Mesenteric fat pad (tissue), 1 donor: ENCODE measurements around the gene CCDC182. TPM values are rescaled to one million over a fixed set of nuclear protein-coding genes. Genes with fewer than 3 reads are reported as not detected.

Experiments
- DNase-seq: peaks from one replicate; pipeline ENCODE4 v3.0.0-alpha.2; 2020; ENCODE audit warnings: low spot score
- long read RNA-seq: library from polyadenylated mRNA; unstranded; transcript quantifications from one replicate; pipeline ENCODE4 v2.0.0, GENCODE V29; 2020
- total RNA-seq: library from RNA; stranded (reverse); fragmentation: NEBNext Ultra II Directional; extraction: Animal tissue kit (Norgen Biotek cat#: 25700); gene quantifications from one replicate; pipeline ENCODE4 v1.2.1, GENCODE V29; 2021
- donor health status: DM: yes; HTN: yes; CAD: no.

The CCDC182 gene
- not detected for total RNA-seq
- long read RNA-seq, result 0 reads

GRCh38 chr17:57745242-57745641, at the start of gene CCDC182:
Gene CCDC182, minus strand, starts transcription at chr17:57745299. Its CDS starts 27 bp downstream, at chr17:57745272.
- DNase-seq, result no peak

DNA sequence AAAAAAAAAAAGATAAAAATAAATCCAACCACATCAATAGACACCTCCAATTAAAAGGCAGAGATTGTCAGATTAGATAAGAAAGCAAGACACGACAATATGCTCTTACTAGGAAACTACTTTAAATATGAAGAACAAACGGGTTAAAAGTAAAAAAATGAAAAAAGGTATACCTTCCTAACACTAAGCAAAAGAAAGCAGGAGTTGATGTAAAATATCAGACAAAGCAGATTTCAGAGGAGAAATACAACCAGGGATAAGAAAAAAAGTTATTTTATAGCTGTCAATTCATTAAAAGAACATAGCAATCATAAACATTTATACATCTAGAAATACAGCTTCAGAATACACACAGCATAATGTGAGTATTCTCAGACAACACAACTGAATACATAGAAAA, 49.7 kb upstream of the CCDC182 start:
- no peak for DNase-seq

DNA sequence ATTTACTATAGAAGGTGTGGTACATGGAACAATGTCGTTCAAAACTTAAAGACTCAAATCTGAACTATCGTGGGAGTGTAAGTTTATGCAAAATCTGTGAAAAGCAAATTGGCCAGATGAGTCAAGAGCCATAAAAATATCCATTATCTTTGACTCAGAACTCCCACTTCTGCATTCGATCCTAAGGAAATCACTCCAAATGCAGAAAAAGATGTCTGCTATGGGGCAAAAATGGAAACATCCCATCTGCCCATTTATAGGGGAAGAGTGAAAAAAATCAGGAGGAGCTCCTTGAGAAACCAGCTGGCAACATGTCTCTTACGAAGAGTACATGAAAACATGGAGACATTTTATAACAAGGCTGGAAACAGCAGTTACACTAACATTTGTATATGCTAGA, 43.6 kb upstream of the CCDC182 start:
- no peak for DNase-seq

- DNase-seq, result no peak
Observed at GRCh38 chr17:57785022-57785421, 39.9 kb upstream of the CCDC182 start.

DNA sequence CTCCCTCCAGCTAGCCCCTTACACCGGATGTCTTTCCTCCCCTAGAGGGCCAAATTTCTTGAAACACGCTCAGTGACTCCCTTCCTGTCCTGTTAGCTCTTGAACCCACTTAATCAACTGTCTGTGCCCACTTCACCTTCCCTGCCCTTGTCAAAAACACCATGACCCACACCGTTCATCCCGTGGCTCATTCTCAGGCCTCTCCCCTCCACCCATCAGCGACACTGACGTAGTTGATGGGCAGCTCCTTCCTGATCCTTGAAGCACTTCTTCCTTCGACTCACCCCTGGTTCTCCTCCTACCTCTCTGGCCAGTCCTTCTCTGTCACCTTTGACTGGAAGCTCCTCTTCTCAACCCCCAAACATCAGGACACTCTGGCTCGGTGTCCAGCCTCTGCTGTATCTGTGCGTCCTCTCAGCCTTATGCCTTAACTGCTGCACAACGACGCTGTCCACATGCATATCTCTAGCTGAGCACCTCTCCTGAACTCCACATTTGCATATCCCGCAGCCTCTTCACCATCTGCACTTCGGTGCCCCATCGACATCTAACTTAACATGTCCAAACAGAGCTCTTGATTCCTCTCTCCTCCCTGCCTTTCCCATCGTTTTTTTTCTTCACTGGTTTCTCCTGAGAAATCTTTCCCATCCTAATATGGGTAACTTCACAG, 39.3 kb upstream of the CCDC182 start:
- DNase-seq, result no peak

DNA sequence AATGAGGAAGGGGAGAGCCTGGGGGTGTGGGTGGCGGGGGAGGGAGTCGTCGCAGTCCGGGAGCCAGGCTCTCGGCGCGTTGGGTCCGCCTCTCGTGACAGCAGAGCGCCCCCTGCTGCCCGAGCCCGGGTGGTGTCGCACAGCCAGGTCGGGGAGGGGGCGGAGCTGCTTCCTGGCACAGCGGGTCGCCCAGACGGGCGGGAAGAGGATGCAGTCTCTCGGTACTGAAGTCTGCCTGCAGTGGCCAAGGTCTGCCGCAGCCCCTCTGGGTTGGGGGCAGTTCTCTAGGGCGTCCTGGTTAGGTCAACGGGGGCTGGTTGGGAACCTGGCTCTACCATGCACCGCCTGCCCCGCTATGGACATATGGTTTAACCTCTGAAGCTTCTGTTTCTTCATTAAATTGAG, 38.2 kb upstream of the CCDC182 start:
- DNase-seq, result no peak

DNA sequence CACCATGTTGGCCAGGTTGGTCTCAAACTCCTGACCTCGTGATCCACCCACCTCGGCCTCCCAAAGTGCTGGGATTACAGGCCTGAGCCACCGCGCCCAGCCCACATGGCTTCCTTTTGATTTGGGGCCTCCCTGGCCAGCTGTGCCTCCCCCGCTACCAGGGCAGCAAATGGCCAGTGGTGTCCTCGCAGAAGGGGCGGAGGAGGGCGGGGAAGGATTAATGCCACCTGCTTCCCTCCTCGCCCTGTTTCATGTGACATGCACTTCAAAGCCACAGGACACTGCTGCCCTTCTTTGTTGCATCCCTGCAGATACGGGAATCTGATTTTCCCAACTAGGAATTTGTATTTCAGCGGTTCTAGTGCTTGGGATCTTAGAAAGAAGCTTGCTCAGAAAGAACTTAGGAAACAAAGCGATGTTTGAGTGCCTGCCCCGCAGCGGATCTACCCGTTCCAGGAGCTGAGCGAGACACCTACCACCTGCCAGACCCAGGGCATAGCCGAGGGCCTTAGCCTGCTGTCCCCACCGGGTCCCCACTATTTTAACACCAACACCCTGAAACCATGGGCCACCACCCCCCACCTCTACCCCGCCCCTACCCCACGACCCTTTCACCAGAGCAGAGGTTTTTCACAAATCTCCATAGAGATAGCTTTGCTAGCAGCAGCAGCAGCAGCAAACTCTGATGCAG, 37.7 kb upstream of the CCDC182 start:
- DNase-seq, result no peak

- DNase-seq, result no peak
Observed at GRCh38 chr17:57782062-57782490, 37.0 kb upstream of the CCDC182 start.

DNA sequence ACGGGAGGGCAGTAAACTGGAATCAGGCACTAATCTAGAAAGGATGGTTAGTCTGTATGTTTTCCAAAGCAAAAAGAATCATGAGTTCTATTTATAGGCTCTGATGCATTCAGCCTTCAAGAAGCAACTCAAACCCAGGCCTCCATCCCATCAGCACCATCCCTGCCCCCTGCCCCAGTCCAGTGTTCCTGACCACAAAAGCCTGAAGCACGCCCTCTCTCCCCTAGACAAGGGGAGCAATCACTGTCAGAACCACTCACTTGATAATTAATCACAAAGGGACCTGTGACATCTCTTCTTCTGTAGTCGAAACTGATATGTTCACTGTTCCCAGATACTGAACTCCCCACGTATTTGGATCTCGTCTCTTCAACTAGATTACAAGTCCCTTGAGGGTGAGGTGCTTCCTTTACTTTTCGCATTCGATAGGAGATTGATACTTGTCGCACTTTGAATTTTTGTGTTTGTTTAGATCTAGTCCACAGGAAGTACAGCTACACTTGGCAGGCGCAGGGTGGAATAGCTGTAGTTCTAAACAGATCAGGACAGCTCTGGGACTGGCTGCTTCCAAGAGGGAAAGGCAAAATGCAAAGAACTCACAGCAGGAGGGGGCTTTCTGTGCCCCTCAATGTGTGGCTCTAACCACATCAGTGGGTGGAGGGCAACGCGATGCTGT, 36.4 kb upstream of the CCDC182 start:
- no peak for DNase-seq

DNA sequence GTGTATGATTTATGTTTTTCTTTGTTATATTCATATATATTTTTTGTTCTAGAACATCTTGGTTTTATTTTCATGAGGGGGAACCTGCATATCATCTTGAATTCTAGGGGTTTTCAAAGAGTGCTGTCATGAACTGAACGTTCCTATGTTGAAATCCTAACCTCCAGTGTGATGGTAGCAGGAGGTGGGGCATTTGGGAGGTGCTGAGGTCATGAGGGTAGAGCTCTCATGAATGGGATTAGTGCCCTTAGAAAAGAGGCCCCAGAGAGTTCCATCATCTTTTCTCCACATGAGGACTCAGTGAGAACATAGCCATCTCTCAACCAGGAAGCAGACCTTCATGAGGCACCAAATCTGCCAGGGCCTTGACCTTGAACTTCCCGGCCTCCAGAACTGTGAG, 34.6 kb upstream of the CCDC182 start:
- DNase-seq, result no peak

DNA sequence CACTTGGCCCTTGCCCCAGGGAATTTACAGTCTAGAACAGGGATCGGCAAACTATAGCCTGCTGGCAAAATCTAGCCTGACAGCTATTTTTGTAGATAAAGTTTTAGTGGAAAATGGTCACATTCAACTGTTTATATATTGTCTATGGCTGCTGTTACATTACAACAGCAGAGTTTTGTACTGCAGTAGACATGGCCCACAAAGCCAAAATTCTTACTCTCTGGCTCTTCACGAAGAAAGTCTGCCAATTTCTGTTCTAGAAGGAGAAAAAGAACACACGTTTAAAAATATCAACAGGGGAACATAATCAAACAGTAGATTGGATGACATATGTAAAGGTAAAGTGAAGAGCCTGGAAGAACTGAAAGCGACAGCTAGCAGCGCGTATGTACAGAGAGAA, 33.2 kb upstream of the CCDC182 start:
- no peak for DNase-seq

DNA sequence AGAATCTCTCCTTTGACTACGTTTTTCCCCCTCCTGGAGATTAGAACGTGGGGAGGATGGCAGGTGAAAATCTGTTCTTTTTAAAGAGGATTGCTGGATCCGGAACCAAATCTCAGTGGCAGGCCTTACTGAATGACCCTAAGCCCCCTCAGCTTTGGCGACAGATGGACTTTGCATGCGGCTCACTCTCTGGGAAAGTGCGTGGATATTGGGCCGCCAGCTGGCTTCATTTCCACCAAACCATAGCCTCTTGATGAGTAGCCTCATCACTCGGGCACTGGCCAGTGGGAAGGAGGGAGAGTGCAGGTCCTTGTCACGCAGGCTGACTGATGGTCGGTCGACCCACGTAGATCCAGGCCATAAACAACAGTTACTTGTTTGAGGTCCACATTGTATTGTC, 31.3 kb upstream of the CCDC182 start:
- no peak for DNase-seq

DNA sequence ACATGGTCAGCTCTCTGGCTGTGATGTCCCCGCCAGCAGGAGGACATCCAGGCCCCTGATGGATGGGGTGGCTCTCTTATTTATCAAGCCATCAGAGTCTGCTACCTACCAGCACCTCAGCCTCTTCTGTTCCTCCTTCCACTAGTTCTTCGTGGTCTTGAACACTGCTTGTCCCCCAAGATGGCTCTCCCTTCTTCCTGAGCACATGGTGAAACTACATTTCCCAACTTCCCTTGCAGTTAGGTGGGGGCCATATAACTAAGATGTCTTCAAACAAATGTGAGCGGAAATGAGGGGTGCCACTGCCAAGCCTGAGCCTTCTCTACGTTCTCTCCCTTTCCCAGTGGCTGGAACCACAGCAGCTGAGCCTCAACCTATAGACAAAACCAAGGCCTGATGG, 29.8 kb upstream of the CCDC182 start:
- no peak for DNase-seq

DNA sequence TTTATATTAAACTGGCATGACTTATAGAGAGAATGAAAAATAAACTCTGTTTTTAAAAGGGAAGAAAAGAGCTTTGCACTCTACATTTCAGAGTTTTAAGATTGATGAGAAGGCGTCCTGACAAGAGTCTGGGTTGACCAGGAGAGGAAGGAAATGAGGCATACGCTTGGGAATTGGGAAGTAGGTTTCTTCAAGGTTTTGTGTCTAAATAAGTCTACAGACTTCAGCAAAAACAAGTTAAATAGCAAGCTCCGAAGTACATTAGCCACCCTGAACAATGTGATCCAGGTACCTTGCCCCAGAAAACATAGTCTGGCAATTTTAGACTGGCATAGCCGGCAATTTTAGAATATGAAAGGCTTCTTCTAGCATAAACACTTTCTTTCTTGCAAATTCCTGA, 28.5 kb upstream of the CCDC182 start:
- DNase-seq, result no peak

DNA sequence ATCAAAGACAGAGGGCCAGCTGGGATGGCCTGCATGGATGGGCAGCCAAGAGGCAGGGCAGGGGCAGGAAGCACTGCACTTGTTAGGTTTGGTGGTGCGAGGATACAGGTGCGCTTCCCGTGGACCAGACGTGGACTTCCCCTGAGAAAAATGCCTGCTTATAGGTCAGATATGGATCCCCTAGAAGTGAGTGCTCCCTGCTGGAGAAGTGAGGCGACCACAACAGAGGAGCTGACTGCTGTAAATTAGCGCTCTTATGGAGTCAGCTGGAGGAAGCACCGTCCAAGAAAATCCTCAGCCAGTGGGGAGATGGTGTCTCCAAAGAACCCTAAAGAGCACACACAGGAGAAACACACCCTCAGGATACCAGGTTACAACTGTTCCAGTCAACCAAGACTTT, 27.7 kb upstream of the CCDC182 start:
- no peak for DNase-seq

DNA sequence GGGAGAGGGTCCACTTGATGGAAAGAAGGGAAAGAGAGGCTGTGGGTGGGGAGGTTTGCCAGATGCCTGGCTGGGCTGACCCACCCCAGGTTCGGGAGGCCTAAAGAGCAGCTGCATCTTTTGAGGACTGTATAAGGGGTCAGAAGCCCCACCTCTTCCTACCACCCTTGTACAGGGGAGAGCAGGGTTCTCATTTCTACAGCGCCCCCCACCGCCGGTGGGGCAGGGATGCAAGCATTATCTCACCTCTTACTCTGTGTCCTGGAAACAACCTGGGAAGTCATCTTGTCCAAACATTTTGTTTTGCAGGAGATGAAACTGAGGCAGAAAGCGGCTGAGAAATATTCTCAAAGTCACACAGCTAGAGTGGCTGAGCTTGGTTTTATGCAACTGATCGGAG, 22.5 kb upstream of the CCDC182 start:
- DNase-seq, result no peak

DNA sequence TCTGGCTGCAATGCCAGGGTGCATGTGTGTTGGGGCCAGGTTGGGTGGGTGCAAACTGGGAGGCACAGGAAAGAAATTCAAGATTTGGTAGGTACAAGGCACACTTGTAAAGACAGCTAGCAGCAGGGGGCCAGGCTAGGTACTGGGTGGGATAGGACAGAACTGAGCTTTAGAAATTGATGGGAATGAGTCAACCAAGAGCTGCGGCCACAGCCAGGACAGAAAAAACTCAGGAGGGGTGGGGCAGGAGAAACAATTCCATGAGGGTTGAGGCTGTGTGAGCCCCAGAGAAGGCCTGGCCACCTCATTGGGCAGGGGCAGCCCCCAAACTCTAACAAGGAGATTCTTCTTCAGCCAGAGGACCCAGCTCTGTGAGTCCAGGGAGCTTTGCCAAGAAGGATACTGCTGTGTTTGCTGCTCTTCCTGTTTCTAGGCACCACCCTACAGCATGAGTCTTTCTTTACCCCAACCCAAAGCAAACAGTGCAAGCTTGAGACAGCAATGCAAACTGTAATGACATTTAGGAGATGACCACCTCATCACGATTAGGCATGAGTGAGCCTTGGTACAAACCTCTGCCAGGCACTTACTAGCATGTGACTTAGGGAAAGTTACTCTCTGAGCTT, 21.3 kb upstream of the CCDC182 start:
- no peak for DNase-seq

DNA sequence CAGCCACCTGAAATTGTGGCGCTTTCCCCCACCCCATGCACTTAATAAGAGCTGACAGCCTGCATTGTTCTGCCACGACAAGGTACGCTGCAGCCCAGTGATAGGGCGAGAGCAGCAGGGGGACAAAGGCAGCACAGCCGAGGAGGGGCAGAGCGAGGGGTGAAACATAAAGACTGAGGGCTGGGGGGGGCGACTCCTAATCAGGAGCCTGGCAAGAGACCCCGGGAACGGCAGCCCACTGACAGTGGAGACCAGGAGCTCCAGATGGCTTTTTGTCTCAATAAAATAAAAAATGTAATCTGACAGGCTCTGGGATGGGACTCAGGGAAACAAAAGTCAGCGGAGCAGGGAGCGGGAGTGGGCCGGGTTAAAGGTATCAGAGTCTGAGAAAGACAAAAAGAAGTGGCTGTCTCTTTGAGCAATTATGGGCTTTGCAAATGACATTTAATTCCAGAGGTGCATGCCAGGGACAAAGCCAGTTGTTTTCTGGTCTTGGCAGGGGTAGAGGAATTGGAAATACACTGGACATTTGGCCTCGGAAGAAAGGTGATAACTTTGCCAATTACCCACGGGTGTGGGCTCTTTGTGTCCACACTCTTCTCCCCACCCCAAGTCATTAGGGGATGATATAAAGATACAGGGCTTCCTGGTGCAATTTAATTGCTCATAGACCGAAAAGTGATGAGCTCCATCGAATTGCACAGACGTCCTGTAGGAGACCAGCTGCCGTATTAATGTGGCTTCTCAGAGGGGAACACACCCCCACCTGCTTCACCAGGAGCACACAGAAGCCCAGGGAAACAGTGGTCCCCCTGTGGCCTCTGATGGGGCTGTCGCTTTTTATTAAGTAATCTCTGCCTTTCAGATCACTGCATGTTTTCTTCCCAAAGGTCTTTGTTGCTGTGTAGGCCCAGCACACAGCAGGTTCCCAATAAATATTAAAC, 17.6 kb upstream of the CCDC182 start:
- DNase-seq, result no peak

DNA sequence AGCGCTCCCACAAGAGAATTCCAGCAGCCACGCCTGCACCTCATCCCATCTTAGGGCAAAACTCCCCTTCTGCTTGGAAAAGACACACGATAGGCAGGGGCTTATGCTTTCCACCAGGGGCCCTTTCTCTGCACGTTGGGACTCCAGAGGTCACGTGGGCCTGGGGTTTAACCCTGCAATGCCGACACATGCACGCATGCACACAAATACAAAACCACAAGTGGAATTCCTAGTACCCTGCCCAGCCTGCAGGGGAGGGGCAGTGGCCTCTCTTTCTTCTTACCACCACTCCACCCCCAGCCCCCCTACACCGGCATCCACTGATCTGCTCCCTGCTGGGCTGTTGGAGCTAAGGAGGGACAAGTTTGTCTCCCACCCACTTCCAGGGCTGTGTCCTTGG, 16.8 kb upstream of the CCDC182 start:
- DNase-seq, result no peak

- no peak for DNase-seq
Observed at GRCh38 chr17:57760046-57760445, 14.9 kb upstream of the CCDC182 start.

GRCh38 chr17:57758654-57759053, 13.6 kb upstream of the CCDC182 start:
- no peak for DNase-seq
